ENCODE data around the gene CHCHD6.

Gene CHCHD6

DNA sequence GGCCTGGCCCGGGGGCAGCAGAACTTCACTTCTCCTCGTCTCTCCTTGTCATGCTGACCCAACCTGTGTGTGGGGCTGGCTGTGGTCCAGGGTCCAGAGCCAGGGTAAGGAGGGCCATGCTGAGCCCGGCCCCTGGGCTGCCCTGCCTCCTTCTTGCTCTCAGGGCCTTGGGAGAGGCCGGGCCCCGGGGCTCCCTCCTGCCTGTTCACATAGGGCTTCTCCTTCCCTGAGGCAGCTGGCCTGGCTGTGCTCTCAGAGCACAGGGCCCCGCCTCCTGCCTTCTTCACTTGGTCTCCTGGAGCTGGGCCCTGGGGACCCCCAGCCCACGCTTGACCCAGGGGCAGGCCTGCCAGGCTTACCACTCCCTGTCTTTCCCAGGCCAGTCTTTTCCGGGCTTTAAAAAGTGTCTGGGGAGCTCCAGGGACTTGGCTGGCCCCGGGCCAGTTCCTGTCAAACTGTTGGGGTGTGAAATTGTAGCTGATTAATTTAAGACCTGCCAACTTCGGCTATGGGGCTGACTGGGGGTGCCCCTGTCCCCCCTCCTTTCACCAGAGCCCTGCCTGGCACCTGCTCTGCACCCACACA, 290.7 kb downstream of the CHCHD6 start:
- no peak for DNase-seq (ENCODE audit: low spot score)

DNA sequence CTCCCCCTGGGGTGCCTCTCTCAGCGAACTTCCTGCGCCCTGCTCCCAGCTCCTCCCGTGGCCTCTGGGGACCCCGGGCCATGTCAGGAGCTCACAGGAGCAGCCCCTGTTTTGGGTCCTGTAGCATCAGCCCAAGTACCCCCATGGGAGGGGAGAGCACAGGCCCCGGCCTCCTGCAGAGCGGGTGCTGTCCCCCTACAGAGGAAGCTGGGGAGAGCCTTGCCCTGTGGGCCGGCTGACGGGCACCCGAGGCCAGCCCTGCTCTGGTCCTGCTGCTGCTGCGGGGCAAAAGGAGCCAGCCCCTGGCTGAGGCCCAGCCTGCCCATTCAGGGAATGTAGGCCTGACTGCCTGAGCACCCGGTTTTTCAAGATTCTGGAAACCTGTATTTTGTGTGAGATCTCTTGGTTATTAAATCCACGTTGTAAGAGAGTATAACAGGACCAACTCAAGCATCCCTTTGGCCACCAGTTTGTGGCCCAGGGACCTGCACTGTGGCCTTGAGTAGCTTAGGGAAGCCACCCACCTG, 291.3 kb downstream of the CHCHD6 start:
- no peak for DNase-seq (ENCODE audit: low spot score)

DNA sequence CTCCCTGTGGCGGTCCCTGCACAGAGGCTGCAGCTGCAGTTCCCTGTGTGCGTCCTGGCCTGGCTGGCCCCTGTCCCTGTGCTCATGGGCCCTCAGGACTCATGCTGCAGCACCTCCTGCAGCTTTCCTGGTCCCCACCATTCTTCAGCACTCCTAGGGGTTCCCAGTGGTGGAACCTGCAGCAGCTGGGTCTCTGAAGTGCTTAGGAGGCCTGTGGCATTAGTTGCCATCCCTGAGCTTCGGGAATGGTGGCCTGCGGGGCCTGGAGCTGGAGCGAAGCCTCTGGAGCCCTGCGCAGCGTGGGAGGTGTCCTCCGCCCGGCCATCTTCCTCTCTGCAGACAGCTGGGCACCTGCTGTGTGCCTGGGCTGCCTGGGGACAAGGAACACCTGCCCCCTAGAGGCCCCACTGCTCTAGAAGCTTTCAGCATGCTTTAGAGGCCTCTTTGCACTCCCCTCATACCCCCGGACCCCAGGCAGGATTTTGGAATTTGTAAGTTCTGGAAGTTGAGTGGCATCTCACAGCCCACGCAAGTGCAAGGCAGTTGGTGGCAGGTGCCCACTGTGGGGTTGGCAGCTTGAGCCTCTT, 292.0 kb downstream of the CHCHD6 start:
- no peak for DNase-seq (ENCODE audit: low spot score)

DNA sequence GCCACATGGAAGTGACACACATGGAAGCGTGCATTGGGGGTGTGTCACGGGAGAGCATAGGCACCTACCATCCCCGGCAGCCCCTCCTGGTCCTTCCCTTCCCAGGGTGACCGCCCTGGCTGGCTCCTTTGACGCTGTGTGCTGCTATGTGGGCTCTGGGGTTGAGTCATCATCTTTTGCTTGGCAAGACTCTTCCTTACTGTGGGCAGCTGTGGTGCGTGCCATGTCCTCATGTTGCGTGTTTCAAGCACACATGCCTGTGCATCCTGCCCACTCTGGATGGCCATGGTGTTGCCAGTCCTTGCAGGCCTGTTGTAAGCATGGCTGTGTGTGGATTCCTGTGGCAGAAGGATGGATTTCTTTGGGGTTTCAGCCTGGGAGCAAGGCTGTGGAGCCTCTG, 292.9 kb downstream of the CHCHD6 start:
- DNase-seq (ENCODE audit: low spot score): no peak

- DNase-seq (ENCODE audit: low spot score): no peak
Observed at GRCh38 chr3:126997455-126998038, 293.5 kb downstream of the CHCHD6 start.

- DNase-seq (ENCODE audit: low spot score): no peak
Observed at GRCh38 chr3:126998320-126998719, 294.3 kb downstream of the CHCHD6 start.

DNA sequence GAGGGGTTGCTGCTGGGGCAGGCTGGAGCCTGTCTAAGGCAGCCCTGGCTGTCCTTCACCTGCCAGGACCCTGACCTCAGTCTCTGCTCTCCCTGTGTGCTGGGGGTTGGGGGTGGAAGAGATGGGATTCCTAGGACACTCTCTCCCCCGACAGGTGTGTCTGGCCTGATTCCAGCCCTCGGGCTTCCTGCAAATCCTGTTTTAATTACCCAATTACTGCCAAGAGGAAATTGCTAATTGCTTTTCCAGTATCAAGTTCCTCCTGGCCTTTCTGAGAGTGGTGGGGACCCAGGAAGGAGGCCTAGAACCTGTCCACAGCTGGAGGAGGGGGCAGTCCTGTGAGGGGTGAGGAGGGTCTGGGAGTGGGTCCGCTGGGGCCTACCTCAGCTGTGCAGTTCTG, 294.7 kb downstream of the CHCHD6 start:
- DNase-seq (ENCODE audit: low spot score): no peak

GRCh38 chr3:126999383-126999782, 295.3 kb downstream of the CHCHD6 start:
- no peak for DNase-seq (ENCODE audit: low spot score)

- DNase-seq (ENCODE audit: low spot score): no peak
Observed at GRCh38 chr3:127000119-127000518, 296.1 kb downstream of the CHCHD6 start.

- DNase-seq (ENCODE audit: low spot score): no peak
Observed at GRCh38 chr3:127000761-127001160, 296.7 kb downstream of the CHCHD6 start.

DNA sequence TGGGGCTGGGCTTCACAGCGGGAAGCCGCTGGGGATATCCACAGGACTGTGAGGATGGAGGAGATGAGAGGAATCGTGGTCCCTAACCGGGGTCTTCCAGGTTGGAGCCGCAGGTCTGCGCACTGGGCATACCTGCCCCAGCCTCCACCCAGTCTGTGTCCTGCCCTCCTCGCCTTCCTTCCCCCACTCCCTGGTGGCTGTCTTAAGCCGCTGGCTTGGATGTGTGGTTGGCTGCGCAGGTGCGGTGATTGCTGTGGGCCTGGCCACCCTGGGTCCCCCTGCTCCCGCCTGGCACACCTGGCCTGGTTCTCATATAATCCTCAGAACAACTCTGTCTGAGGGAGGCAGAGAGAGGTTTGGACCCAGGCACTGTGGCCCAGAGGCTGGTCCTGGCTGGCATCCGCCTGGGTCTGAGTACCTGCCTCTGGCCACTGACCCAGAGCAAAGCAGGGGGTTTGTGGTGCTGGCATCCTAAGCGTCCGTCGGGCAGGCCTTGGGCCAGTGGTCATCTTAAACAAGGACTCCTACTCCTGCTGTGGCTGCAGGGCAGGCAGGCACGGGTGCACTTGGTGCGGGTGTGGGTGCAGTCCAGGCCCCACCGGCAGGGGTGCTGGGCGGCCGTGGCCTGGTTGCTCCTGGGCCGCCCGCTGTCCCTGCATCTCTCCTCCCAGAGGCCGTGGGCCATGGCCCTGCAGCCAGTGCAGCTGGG, 297.6 kb downstream of the CHCHD6 start:
- no peak for DNase-seq (ENCODE audit: low spot score)

DNA sequence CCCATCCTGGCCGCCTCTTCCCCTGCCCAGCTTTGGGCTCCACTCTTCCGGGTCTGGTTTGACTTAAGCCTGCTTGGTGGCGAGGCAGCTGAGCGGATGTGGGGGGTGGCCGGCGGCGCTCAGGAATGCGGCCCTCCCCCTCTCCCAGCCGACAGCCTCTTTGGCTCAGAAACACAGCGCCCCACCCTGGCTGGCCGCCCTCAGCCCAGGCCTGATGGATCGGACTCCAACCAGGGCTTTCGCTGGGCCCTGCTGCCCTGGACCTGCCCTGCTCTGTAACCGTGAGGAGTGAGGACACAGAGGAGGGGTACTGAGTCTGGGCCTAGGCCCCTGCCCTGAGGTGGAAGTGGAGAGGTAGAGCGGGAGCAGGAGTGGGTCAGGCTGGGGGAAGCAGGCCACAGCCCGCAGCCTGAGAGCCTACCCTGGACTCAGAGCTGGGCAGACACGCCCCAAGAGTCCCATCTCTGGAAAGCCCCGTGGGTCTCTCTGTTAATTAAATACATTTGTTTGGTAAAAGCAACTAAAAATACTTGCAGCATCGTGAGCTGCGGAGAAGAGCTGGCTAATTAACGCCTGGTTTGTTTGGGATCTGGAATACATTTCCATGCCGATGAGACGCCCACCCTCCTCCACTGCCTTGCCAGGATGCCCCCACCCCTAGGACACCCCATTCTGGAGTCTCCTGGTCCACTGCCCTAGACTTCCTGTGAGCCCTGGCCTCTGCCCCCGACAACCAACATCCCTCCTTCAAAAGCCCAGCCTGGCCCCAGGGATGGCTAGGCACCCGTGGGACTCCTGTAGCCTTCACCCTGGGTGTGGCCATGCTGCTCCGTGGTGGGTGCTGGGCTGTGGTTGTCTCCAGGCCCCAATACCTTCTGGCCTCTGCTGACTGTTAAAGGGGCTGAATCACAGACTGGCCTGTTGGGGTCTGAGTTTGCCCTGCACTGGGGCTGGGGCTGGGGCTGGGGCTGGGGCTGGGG, 298.4 kb downstream of the CHCHD6 start:
- DNase-seq (ENCODE audit: low spot score): peak; percentile 99

- no peak for DNase-seq (ENCODE audit: low spot score)
Observed at GRCh38 chr3:127003175-127003555, 299.1 kb downstream of the CHCHD6 start.

DNA sequence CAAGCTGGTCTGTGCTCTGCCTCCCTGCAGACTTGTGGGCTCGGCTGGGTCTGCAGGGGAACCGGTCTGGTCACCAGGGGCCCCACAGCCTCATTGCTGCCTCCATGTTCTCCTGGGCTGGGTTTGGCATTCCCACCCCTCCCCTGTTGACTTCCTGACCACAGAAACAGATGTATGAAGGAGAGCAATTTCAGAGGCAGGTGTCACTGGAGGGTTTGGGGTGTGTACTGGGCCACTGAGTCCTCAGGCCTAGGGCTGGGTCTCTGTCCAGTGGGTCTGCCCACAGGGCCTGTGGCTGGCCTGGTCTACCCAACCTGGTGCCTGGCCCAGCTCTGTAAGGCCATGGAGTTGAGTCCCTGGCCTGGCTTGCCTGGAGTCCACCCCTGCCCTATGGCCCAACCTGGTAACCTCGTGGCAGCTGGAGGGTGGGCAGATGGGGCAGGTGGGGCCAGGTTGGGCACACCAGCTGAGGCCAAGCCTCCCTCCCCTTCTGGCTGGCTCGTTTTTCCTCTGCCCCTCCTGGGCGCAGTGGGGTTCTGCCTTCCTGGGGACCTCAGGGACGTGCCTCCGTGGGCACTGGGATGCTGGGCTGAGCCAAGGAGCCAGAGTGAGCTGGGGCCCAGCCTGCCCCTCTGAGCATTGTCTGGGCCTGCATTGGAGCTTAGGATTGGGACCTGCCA, 299.7 kb downstream of the CHCHD6 start:
- no peak for DNase-seq (ENCODE audit: low spot score)

GRCh38 chr3:127004641-127005397, 300.8 kb downstream of the CHCHD6 start:
- no peak for DNase-seq (ENCODE audit: low spot score)

DNA sequence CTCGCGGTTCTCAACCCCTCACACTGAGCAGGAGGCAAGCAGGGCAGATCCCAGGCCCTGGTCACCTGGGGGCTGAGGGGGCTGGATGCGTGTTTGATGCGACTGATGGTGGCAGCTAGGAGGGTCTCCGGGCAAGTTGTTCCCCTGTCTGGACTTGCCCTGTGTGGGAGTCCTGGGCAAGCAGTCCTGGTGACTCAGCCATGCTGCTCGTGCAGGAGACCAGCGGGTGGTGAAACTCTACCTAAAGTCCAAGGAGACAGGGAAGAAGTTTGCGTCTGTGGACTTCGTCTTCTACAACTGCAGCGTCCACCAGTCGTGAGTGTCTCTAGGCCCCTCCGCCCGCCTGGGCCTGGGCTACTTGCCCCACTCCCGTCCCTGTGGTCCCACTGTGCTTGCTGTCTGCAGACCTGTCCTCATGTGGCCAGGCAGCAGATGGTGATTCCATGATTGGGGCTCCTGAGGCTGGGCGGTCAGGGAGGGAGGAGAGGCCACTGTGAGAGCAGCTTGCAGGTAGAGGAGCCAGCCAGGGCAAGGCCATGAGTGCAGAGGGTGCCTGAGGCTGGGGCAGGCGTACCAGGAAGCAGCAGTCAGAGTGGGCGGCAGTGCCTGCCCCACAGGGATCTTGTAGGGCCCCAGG, 301.9 kb downstream of the CHCHD6 start:
- DNase-seq (ENCODE audit: low spot score): no peak

DNA sequence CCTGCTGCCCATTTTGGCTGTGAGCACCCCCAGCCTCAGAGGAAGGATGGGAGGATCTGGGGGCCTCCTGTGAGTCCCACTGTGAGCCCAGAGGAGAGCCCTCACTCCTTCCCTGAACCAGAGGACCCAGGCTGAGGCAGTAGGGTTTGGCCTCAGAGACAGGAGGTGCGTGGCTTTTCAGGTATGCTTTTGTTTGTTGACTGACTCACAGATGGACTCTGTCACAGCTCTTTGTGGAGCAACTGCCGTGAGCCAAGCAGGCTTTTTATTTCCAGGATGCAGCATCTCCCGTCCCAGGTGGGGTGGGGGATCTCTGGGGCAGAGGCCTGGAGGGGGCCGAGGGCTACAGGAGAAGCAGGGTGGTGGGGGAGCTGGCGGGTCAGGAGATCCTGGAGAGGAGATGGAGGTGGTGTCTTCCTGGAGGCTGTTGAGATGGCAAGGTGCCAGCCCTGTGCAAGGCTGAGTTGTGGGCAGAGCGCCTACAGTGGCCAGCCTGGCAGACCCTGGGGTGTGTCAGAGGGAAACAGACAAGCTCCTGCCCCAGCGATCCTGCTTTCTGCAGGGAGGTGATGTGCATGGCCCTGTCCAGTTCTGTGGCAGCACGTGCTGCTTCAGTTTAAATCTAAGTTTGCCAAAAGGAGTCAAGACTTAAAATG, 302.9 kb downstream of the CHCHD6 start:
- DNase-seq (ENCODE audit: low spot score): no peak

DNA sequence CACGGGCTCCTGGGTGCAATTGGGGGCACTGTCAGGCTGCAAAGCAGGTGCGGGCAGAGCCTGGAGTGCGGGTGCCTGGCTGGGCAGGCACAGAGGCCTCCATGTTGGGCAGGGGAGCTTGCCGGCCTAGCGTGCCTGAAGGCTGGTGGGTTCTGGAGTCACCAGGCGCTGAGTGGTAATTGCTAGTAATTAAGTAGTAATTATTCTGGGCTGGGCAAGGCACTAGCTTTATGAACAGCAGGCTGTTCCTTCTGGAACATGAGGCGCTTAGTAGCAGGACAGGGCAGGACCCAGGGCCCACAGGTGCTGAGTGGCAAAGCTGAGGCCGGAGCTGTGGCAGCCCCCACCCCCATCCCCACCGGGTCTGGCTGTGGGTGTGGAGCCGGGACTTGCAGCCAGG, 304.2 kb downstream of the CHCHD6 start:
- DNase-seq (ENCODE audit: low spot score): no peak

- no peak for DNase-seq (ENCODE audit: low spot score)
Observed at GRCh38 chr3:127009531-127009930, 305.5 kb downstream of the CHCHD6 start.

Measured in hepatic stellate cell (primary cell).